ENCODE results near the gene LRRFIP1.
"Not testable (repeated sequence)": the region's sequence is repeated elsewhere in the genome, so short reads cannot be mapped to it uniquely, and the experiment has no call there.

LRRFIP1 gene

DNA sequence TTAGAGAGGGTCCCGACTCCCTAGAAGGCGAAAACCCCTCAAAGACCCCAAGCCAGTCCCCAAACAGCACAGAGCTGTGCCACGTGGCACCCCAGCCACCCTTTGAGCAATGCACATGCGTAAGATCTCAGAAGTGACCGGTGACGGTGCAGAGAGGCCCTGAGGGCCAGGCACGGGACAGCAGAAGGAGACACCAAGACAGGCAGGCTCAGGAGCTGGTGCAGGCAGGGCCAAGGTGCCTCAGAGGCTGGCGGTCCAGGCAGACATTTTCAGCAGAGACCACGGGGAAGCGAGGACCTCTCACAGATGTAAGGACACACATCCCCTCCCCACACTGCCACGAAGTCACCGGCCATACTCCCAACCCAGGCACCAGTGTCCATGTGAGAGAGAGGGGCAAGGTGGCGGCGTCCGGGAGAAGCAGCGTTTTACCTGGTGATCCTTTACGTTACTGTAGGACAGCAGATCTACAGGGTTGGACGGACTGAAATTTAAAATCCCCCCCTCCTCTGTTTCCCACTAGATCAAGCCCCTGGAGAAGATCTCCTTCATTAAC lies 34.9 kb upstream of the LRRFIP1 start:
- Histone ChIP-seq H3K9ac (ENCODE audit: low read length) (no peak overlapping the region), H3K36me3 (replicated peaks; ENCODE audit: low read depth, low read length) (no peaks in the 10 kb centered on the region), H3K27ac (ENCODE audit: low read length) (no peak overlapping the region), H3K4me1 (ENCODE audit: low read length) (no peaks in the 10 kb centered on the region), H3K4me3 (ENCODE audit: low read length) (no peak overlapping the region), H2AFZ (ENCODE audit: low read depth, low read length) (no peak overlapping the region), H4K20me1 (ENCODE audit: insufficient read depth, low read length) (no peaks in the 10 kb centered on the region), H3K27me3 (ENCODE audit: low read depth, low read length) (peaks cover 4% of the 10 kb centered on the region; the same call in 1 of the 2 replicates), H3K4me2 (ENCODE audit: low read length) (no peak overlapping the region), H3K9me3 (ENCODE audit: insufficient read depth, low read length) (no peaks in the 10 kb centered on the region), H3K79me2 (ENCODE audit: low read length) (no peaks in the 10 kb centered on the region)
- TF ChIP-seq EZH2phosphoT487 (IDR thresholded peaks at IDR 0.05; ENCODE audit: low read depth): no peak
- TF ChIP-seq, protein P1, sequence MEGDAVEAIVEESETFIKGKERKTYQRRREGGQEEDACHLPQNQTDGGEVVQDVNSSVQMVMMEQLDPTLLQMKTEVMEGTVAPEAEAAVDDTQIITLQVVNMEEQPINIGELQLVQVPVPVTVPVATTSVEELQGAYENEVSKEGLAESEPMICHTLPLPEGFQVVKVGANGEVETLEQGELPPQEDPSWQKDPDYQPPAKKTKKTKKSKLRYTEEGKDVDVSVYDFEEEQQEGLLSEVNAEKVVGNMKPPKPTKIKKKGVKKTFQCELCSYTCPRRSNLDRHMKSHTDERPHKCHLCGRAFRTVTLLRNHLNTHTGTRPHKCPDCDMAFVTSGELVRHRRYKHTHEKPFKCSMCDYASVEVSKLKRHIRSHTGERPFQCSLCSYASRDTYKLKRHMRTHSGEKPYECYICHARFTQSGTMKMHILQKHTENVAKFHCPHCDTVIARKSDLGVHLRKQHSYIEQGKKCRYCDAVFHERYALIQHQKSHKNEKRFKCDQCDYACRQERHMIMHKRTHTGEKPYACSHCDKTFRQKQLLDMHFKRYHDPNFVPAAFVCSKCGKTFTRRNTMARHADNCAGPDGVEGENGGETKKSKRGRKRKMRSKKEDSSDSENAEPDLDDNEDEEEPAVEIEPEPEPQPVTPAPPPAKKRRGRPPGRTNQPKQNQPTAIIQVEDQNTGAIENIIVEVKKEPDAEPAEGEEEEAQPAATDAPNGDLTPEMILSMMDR (IDR thresholded peaks at IDR 0.05; ENCODE audit: low read depth, low read length): no peak

DNA sequence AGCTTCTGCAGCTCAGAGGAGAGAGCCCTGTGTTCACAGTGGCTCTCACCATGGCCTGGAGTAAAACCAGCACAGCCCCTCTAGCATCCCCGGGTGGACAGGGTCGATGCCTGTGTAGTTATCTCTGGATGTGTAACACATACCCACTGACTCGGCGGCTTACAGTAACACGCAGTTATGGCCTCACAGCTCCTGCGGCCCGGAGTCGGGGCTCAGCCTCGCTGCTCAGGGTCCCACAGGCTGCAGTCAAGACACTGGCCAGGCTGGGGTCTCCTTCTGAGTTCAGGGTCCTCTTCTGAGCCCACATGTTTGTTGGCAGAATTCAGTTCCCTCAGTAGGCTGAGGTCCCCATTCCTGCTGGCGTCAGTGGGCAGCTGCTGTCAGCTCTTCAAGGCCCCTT lies 34.4 kb upstream of the LRRFIP1 start:
- no peak overlapping the region for H3K27ac ChIP-seq (ENCODE audit: low read length)
- peaks cover 4% of the 10 kb centered on the region; the same call in 1 of the 2 replicates for H3K27me3 ChIP-seq (ENCODE audit: low read depth, low read length)
- H3K9me3 ChIP-seq (ENCODE audit: insufficient read depth, low read length): no peaks in the 10 kb centered on the region
- no peak for TF ChIP-seq EZH2phosphoT487 (IDR thresholded peaks at IDR 0.05; ENCODE audit: low read depth)
- TF ChIP-seq, protein P1 (IDR thresholded peaks at IDR 0.05; ENCODE audit: low read depth, low read length): no peak
- H3K79me2 ChIP-seq (ENCODE audit: low read length): no peaks in the 10 kb centered on the region
- H2AFZ ChIP-seq (ENCODE audit: low read depth, low read length): no peak overlapping the region
- no peaks in the 10 kb centered on the region for H3K36me3 ChIP-seq (replicated peaks; ENCODE audit: low read depth, low read length)
- H3K9ac ChIP-seq (ENCODE audit: low read length): no peak overlapping the region
- H3K4me3 ChIP-seq (ENCODE audit: low read length): no peak overlapping the region
- no peaks in the 10 kb centered on the region for H4K20me1 ChIP-seq (ENCODE audit: insufficient read depth, low read length)
- no peak overlapping the region for H3K4me2 ChIP-seq (ENCODE audit: low read length)
- no peaks in the 10 kb centered on the region for H3K4me1 ChIP-seq (ENCODE audit: low read length)

DNA sequence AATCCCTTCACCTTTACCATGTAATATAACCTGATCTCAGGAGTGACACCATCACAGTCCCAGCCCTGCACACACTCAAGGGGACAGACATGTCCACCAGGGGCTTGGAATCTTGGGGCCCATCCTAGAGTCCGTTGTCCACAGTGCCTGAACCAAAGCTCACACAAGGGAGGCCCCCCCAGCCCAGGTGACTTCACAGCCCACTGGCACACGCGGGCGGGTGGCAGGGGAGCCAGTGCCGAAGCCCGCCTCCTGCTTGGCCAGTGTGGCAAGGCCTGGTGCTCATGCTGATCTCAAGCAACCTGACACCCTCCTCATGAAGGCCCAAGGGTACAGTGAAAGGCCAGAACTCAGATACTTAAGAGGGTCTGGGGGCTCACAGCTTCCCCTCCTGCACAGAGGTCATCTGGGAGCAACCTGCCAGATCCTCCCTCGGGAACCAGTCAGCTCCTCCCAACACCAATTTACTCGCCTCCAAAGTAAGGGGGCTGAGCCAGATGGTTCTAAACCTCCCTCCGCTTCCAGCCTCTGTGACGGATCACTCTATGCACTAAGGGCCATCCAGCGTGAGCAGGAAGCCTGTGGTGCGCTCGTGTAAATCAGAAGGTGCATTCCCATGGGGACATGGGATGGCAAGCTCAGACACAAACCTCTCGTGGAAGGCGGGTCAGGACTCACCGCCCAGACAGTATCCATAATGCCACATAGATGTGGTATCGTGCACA lies 33.6 kb upstream of the LRRFIP1 start:
- H3K79me2 ChIP-seq (ENCODE audit: low read length): no peaks in the 10 kb centered on the region
- no peaks in the 10 kb centered on the region for H4K20me1 ChIP-seq (ENCODE audit: insufficient read depth, low read length)
- no peak overlapping the region for H3K4me2 ChIP-seq (ENCODE audit: low read length)
- H3K4me1 ChIP-seq (ENCODE audit: low read length): no peaks in the 10 kb centered on the region
- no peak overlapping the region for H3K27ac ChIP-seq (ENCODE audit: low read length)
- H3K9me3 ChIP-seq (ENCODE audit: insufficient read depth, low read length): no peaks in the 10 kb centered on the region
- no peaks in the 10 kb centered on the region for H3K36me3 ChIP-seq (replicated peaks; ENCODE audit: low read depth, low read length)
- no peak overlapping the region for H3K9ac ChIP-seq (ENCODE audit: low read length)
- H2AFZ ChIP-seq (ENCODE audit: low read depth, low read length): no peak overlapping the region
- TF ChIP-seq, protein P1 (IDR thresholded peaks at IDR 0.05; ENCODE audit: low read depth, low read length): no peak
- no peak for TF ChIP-seq EZH2phosphoT487 (IDR thresholded peaks at IDR 0.05; ENCODE audit: low read depth)
- H3K27me3 ChIP-seq (ENCODE audit: low read depth, low read length): peaks cover 4% of the 10 kb centered on the region; the same call in 1 of the 2 replicates
- no peak overlapping the region for H3K4me3 ChIP-seq (ENCODE audit: low read length)

DNA sequence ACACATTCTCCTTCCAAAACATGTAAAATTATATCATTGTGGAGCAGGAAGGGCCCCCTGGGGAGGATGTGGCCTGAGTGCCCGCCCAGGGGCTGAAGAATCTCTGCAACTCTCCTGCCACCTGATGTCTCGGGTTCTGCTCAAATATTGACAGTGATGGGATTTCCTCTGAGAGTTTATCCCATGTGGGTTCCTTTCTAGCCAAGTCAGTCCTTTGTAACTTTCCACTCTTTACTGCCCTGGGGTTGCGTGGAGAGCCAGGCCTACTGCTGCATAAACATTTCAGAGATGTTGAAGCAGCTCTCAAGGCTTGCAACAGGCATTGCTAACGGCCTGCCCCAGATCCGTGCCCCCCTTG lies 32.9 kb upstream of the LRRFIP1 start:
- Histone ChIP-seq H3K79me2 (ENCODE audit: low read length) (no peaks in the 10 kb centered on the region), H3K27ac (ENCODE audit: low read length) (no peak overlapping the region), H2AFZ (ENCODE audit: low read depth, low read length) (no peak overlapping the region), H3K4me2 (ENCODE audit: low read length) (no peak overlapping the region), H3K4me1 (ENCODE audit: low read length) (no peaks in the 10 kb centered on the region), H3K4me3 (ENCODE audit: low read length) (no peak overlapping the region), H3K9ac (ENCODE audit: low read length) (no peak overlapping the region), H4K20me1 (ENCODE audit: insufficient read depth, low read length) (no peaks in the 10 kb centered on the region), H3K27me3 (ENCODE audit: low read depth, low read length) (peaks cover 4% of the 10 kb centered on the region; the same call in 1 of the 2 replicates), H3K36me3 (replicated peaks; ENCODE audit: low read depth, low read length) (no peaks in the 10 kb centered on the region), H3K9me3 (ENCODE audit: insufficient read depth, low read length) (no peaks in the 10 kb centered on the region)
- TF ChIP-seq, protein P1 (IDR thresholded peaks at IDR 0.05; ENCODE audit: low read depth, low read length): no peak
- TF ChIP-seq EZH2phosphoT487 (IDR thresholded peaks at IDR 0.05; ENCODE audit: low read depth): no peak

DNA sequence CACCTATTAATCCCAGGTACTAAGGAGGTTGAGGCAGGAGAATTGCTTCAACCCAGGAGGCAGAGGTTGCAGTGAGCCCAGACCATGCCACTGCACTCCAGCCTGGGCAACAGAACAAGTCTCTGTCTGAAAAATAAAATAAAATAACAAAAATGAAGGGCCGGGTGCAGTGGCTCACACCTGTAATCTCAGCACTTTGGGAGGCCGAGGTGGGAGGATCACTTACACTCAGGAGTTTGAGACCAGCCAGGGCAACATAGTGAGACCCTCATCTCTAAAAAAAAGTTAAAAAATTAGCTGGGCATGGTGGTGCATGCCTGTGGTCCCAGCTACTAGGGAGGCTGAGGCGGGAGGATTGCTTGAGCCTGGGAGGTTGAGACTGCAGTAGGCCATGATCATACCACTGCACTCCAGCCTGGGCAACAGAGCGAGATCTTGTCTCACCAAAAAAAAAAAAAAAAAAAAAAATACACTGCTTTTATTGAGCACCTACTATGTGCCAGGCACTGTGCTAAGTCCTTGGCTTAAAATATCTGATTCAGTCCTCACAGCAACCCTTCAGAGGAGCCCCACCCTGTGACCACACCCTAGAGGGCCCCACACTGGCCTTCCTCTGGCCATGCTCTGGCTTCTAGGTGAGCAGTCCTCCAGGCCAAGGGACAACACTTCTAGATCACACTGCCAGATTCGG lies 31.4 kb upstream of the LRRFIP1 start:
- not testable (repeated sequence) for H2AFZ ChIP-seq (ENCODE audit: low read depth, low read length); H3K27me3 ChIP-seq (ENCODE audit: low read depth, low read length); H3K4me3 ChIP-seq (ENCODE audit: low read length); H4K20me1 ChIP-seq (ENCODE audit: insufficient read depth, low read length); H3K9ac ChIP-seq (ENCODE audit: low read length); H3K4me2 ChIP-seq (ENCODE audit: low read length); H3K27ac ChIP-seq (ENCODE audit: low read length); H3K4me1 ChIP-seq (ENCODE audit: low read length); H3K36me3 ChIP-seq (replicated peaks; ENCODE audit: low read depth, low read length); H3K79me2 ChIP-seq (ENCODE audit: low read length); H3K9me3 ChIP-seq (ENCODE audit: insufficient read depth, low read length)
